ENCODE results near the gene DIAPH3. TPM values are rescaled to one million over a fixed set of nuclear protein-coding genes. Genes with fewer than 3 reads are reported as not detected.

DIAPH3 gene
- total RNA-seq, 1 donor from 2014 or later: 14.7 TPM

DNA sequence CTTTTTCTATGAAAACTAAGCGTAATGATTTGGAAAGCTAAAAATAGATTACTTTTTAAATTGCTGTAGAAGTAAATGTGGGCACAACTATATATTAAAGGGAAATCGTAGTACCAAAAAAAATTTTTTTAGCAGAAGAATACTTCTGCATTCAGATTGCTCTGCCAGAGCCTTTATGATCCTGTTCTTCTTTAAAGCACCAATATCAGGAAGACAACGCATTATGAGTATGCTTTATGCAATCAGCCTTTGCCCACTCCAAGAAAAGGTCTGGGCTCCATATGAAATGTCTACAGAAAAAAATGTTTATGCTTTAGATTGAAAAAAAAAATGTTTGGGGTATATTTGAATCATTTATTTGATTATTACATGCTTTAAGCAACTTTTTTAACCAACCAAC lies 137.4 kb downstream of the DIAPH3 start:
- DNase-seq (ENCODE audit: extremely low read depth, low read depth, low spot score): no peak

GRCh38 chr13:60020288-60020687 lies 143.4 kb downstream of the DIAPH3 start:
- DNase-seq (ENCODE audit: extremely low read depth, low read depth, low spot score): no peak

GRCh38 chr13:60019119-60019993 lies 144.4 kb downstream of the DIAPH3 start:
- DNase-seq (ENCODE audit: extremely low read depth, low read depth, low spot score): no peak

DNA sequence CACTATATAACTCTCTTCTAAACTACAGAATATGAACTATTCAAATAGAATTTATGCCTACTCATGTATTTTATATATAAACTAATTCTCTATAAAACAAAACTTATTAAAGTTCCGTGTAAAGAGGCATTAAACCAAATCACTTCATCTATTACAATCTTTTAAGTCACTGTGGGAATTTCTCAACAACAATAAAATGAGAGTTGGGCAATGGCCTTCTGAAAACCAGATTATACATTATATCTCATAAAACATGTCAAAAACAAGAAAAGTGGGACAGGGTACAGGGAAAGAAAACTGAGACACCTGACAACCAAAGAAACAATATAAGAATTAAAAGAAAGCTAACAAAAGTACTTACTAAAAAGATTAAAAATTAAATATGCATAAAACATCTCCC lies 145.2 kb downstream of the DIAPH3 start:
- DNase-seq (ENCODE audit: extremely low read depth, low read depth, low spot score): no peak

GRCh38 chr13:60016229-60016628 lies 147.5 kb downstream of the DIAPH3 start:
- no peak for DNase-seq (ENCODE audit: extremely low read depth, low read depth, low spot score)

GRCh38 chr13:60013166-60013565 lies 150.6 kb downstream of the DIAPH3 start:
- no peak for DNase-seq (ENCODE audit: extremely low read depth, low read depth, low spot score)

GRCh38 chr13:60012488-60012887 lies 151.2 kb downstream of the DIAPH3 start:
- no peak for DNase-seq (ENCODE audit: extremely low read depth, low read depth, low spot score)

GRCh38 chr13:60009300-60010253 lies 154.2 kb downstream of the DIAPH3 start:
- DNase-seq (ENCODE audit: extremely low read depth, low read depth, low spot score): no peak

DNA sequence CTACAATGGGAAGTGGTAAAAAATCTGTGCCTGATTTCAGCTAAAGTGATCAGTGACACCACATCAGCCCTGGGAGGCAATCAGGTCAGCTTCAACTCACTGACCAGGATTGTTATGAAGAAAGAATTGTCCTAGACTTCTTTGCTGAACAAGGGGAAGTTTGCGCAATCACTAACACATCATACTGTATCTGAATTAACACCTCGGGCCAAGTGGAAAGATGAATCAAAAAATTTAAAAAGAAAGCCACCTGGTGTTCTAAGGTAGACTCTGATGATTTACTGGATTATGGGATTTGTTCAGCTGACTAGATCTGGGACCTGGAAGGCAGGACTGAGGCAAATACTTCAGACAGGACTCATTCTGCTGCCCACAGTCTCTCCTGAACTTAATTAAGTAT lies 161.8 kb downstream of the DIAPH3 start:
- no peak for DNase-seq (ENCODE audit: extremely low read depth, low read depth, low spot score)

GRCh38 chr13:60000976-60001375 lies 162.8 kb downstream of the DIAPH3 start:
- no peak for DNase-seq (ENCODE audit: extremely low read depth, low read depth, low spot score)

DNA sequence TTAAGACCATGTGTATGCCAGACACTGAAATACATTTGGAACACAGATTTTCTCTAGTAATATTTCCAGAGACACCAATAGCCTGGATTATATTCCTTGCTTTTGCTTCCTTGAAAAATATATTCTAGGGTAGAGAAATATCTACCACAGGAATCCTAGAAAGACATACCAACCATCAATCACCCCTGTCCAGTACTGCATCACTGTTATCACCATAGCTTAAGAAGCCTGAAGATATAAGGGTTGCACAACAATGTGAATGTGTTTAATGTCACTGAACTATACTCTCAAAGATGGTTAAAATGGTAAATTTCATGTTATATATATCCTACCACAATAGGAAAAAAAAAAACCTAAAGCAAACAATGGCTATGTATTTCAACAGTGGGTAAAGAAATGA lies 163.6 kb downstream of the DIAPH3 start:
- DNase-seq (ENCODE audit: extremely low read depth, low read depth, low spot score): no peak

GRCh38 chr13:59997976-59998375 lies 165.8 kb downstream of the DIAPH3 start:
- no peak for DNase-seq (ENCODE audit: extremely low read depth, low read depth, low spot score)

- no peak for DNase-seq (ENCODE audit: extremely low read depth, low read depth, low spot score)
Observed at GRCh38 chr13:59996461-59996980, 167.2 kb downstream of the DIAPH3 start.

GRCh38 chr13:59991395-59991794 lies 172.3 kb downstream of the DIAPH3 start:
- DNase-seq (ENCODE audit: extremely low read depth, low read depth, low spot score): no peak

GRCh38 chr13:59982631-59983382 lies 180.9 kb downstream of the DIAPH3 start:
- DNase-seq (ENCODE audit: extremely low read depth, low read depth, low spot score): no peak

- no peak for DNase-seq (ENCODE audit: extremely low read depth, low read depth, low spot score)
Observed at GRCh38 chr13:59979589-59979988, 184.1 kb downstream of the DIAPH3 start.

DNA sequence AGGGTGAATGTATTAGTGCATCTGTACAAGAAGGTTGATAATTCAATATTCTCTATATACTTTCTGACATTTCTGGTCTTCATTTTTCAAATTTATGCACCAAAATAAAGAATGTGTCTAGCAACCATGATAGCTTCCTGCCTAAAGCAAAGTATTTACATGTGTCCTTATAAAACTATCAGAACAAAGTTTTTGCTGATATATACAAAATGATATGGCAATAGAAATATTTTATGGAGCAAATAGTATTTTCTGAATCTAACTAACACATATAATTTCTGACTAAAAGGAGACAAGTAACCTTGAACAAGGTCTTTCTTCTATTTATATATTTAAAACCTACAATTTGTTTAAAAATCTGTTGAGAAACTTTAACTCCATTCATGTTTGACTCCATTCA lies 184.9 kb downstream of the DIAPH3 start:
- DNase-seq (ENCODE audit: extremely low read depth, low read depth, low spot score): no peak

- DNase-seq (ENCODE audit: extremely low read depth, low read depth, low spot score): no peak
Observed at GRCh38 chr13:59976856-59977255, 186.9 kb downstream of the DIAPH3 start.

- no peak for DNase-seq (ENCODE audit: extremely low read depth, low read depth, low spot score)
Observed at GRCh38 chr13:59975807-59976435, 187.8 kb downstream of the DIAPH3 start.

DNA sequence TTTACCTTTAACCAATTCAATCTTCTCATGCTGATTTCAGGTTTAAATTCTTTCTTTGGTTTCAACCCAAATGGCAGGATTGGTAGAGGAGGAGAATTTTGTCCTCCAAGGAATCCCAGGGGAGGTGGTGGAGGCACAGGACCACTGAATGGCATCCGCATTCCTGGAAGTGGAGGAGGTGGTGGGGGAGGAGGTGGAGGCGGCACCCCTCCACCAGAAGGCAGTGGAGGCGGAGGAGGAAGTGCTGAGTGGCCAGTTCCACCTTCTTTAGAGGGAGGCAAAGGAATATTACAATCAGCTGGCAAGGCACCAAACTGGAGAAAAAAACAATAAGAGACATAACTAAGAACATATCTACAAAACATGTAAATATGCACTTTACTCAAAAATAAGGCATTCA lies 192.9 kb downstream of the DIAPH3 start:
- no peak for DNase-seq (ENCODE audit: extremely low read depth, low read depth, low spot score)

Measured in glomerular endothelial cell (primary cell).